ENCODE data around the gene PDE6B.
"Not testable (repeated sequence)": the region's sequence is repeated elsewhere in the genome, so short reads cannot be mapped to it uniquely, and the experiment has no call there.

Gene PDE6B

GRCh38 chr4:687048-687970 is 61.9 kb downstream of the PDE6B start:
- no peak for DNase-seq

- DNase-seq = no peak
Observed at GRCh38 chr4:687971-688853, 62.8 kb downstream of the PDE6B start.

GRCh38 chr4:688854-689681 is 63.7 kb downstream of the PDE6B start, which contains the start of gene SLC49A3:
Gene SLC49A3 (minus strand): TSS chr4:689151. CDS start chr4:689127, 24 bp downstream.
- no peak for DNase-seq

GRCh38 chr4:689723-690122 is 64.3 kb downstream of the PDE6B start:
- no peak for DNase-seq

GRCh38 chr4:692771-693554 is 67.6 kb downstream of the PDE6B start:
- no peak for DNase-seq

DNA sequence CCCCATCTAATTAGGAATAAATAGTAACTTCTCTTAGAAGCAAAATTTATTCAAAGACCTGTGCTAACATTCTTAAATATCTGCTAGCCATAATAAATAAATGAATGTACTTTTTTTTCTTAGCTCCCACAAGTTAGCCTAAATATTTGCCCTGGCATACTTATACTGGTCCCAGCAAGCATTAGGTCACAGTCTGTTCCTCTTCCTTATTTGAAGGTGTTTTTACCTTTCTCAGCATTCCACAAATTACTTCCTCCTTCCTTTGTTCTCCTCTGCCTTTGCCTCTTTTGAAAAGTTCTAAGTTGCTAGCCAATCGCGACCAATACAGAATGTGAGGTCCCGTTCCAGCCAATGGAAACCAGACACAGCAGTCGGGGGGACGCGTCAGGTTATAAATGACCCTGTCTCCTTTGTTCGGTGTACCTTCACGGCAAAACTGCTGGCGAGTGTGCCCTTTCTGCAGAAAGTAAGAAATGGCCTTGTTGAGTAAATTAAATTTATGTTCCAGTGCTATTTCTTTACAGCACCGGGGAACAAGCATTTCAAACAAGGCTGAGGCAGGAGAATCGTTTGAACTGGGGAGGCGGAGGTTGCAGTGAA is 69.1 kb downstream of the PDE6B start:
- not testable (repeated sequence) for DNase-seq

GRCh38 chr4:699816-700580 is 74.6 kb downstream of the PDE6B start:
- no peak for DNase-seq

- no peak for DNase-seq
Observed at GRCh38 chr4:700587-701264, 75.4 kb downstream of the PDE6B start.

DNA sequence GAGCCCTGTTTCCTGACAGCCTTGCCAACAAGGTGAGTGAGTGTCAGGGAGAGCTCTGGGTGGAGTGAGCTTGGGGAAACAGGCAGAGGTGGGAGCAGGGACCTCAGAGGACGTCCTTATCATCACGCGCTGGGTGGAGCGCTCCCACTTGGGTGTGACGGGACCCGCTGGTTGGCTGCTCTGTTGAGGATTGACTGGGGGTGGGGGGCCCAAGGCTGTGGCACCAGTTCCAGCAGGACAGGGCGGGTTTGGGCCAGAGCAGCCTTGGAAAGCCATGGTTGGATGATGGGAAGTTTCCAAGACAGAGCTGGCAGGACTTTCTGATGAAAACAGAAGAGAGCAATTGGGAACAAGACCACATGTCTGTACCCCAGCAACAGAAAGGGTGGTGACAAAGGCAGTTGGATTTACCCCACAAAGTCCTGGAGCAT is 77.3 kb downstream of the PDE6B start:
- no peak for DNase-seq

- DNase-seq = no peak
Observed at GRCh38 chr4:703336-704197, 78.2 kb downstream of the PDE6B start.

DNA sequence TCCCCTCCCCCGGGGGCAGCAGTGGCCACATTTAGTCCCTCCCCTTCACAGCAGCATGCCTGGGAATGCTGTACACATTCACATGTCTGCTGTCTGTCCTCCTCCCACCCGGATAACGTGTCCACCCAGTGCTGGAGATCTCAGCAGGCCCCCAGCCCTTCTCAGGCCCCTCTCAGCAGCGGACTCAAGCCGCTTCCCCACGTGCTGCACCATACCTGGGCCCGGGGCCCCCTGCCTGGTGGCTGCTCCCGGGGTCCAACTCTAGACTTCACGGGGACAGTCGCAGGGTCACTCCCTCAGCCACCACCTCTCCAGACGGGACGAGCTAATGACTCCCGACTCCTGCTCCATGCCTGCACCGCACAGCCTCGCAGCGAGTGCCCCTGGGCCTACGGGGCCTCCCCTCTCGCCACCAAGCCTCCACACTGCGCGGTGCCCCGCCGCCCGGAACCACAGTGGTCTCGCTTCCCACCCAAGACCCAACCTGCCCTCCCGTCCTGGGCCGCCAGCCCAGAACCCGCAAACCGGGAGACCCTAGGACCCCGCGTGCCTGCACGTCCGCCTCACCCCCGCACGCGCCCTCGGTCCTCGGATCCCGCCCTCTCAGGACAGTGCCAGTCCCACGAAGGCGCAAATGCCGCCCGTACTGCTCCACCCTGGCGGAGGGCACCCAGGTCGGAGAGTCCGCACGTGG is 79.0 kb downstream of the PDE6B start:
- no peak for DNase-seq

DNA sequence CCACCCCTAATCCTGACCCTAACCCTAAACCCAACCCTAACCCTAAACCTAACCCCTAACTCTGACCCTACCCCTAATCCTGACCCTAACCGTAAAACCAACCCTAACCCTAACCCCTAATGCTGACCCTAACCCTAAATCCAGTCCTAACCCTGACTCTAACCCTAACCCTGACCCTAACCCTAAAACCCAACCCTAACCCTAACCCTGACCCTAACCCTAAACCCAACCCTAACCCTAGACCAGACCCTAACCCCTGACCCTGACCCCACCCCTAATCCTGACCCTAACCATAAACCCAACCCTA is 79.6 kb downstream of the PDE6B start:
- no peak for DNase-seq

GRCh38 chr4:705278-706082 is 80.1 kb downstream of the PDE6B start, which contains the start of gene PCGF3:
Gene PCGF3 (plus strand): TSS chr4:705832. CDS start chr4:733681, 27,849 bp downstream.
- DNase-seq = peak; percentile 55

GRCh38 chr4:706083-706633 is 80.8 kb downstream of the PDE6B start:
- DNase-seq = not testable (repeated sequence)

GRCh38 chr4:706834-707598 is 81.6 kb downstream of the PDE6B start:
- DNase-seq = no peak

- no peak for DNase-seq
Observed at GRCh38 chr4:707929-708630, 82.7 kb downstream of the PDE6B start.

Data from DMS79 (cell line).